COLO829 (cell line): ENCODE results near the gene UGT2A2.
"Not testable (repeated sequence)": the region's sequence is repeated elsewhere in the genome, so short reads cannot be mapped to it uniquely, and the experiment has no call there.

ENCODE experiments used
- DNase-seq: peaks from one replicate; pipeline ENCODE4 v3.0.0; 2012; ENCODE audit warnings: low spot score

Gene UGT2A2

DNA sequence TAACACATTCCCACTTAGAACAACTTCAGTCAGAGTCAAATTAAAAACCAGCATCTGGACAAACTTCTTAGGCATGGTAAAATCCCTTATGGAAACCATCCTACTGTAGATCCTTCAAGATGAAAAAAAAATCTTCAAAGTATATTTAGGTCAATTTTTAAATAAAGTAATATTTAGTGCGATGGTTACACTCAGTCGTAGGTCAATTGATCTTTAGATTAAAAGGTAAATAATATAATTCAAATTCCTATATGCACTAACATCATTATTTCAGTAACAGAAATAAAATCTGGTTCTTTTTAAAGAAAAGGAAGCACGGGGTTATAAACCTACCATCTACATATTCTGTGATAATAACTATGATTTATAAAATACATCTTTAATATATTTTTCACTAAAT, at the start of gene UGT2A2:
TSS of gene UGT2A2 (minus strand) at position 101 of the 400 bp plus-strand sequence. CDS start at position 99, 2 bp downstream.
- no peak for DNase-seq

DNA sequence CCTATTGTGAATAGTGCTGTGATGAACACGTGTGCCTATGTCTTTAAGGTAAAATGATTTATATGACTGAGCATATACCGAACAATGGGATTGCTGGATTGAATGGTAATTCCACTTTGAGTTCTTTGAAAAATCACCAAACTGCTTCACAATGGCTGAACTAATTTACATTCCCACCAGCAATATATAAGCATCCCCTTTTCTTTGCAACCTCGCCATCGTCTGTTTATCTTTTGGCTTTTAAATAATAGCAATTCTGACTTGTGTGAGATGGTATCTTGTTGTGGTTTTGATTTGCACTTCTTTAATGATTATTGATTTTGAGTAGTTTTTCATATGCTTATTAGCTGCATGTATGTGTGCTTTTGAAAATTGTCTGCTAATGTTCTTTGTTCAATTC, 45.4 kb upstream of the UGT2A2 start:
- no peak for DNase-seq

DNA sequence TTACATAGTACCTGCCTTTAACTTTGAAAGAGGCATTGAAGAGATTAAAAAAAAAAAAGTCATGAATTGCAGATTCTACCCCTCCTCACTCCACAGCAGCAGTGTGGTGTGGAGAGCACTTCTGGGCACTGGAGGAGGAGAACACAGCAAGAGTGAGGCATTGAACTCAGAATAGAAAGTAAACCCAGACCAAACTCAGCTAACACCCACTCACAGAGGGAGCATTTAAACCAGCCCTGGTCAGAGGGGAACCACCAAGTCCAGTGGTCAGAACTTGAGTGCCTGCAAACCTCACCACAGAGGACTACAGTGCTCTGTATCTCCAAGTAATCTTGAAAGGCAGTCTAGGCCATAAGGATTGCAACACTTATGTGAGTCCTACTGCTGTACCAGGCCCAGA, 29.2 kb upstream of the UGT2A2 start:
- DNase-seq, result no peak

DNA sequence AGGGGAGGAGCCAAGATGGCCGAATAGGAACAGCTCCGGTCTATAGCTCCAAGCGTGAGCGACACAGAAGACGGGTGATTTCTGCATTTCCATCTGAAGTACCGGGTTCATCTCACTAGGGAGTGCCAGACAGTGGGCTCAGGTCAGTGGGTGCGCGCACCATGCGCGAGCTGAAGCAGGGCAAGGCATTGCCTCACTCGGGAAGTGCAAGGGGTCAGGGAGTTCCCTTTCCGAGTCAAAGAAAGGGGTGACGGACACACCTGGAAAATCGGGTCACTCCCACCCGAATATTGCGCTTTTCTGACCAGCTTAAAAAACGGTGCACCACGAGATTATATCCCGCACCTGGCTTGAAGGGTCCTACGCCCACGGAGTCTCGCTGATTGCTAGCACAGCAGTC, 24.6 kb upstream of the UGT2A2 start:
- not testable (repeated sequence) for DNase-seq

DNA sequence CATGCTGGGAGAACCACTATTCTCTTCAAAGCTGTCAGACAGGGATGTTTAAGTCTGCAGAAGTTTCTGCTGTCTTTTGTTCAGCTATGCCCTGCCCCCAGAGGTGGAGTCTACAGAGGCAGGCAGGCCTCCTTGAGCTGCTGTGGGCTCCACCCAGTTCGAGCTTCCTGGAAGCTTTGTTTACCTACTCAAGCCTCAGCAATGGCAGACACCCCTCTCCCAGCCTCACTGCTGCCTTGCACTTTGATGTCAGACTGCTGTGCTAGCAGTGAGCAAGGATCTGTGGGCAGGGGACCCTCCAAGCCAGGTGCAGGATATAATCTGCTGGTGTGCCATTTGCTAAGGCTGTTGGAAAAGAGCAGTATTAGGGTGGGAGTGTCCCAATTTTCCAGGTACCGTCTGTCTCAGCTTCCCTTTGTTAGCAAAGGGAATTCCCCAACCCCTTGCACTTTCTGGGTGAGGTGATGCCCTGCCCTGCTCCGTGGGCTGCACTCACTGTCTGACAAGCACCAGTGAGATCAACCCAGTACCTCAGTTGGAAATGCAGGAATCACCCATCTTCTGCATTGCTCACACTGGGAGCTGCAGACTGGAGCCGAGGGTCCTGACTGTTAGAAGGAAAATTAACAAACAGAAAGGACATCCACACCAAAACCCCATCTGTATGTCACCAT, 21.8 kb upstream of the UGT2A2 start:
- not testable (repeated sequence) for DNase-seq

DNA sequence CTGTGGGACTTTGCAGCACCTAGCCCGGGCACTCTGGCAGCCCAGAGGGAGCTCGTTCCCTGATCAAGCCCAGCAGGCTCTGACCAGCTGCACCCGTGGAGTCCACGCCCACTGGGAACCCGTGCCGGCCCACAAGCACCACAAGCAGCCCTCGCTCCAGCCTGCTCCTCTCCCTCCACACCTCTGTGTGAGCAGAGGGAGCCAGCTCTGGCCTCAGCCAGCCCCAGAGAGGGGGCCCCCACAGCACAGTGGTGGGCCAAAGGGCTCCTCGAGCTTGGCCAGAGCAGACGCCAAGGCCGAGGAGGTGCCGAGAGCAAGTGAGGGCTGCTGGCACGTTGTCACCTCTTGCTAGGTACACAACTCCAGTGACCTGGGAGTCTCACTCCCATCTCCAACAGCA, 18.7 kb upstream of the UGT2A2 start:
- no peak for DNase-seq

- DNase-seq, result no peak
These were observed 17.3 kb upstream of the UGT2A2 start for GRCh38 chr4:69656653-69657158.

- DNase-seq, result no peak
These were observed 13.7 kb upstream of the UGT2A2 start, which contains the start of gene UGT2A1 for GRCh38 chr4:69653147-69653546. UGT2A1 (minus strand) TSS chr4:69653247; CDS start chr4:69647644, 5,603 bp downstream.

- no peak for DNase-seq
These were observed 11.4 kb upstream of the UGT2A2 start for GRCh38 chr4:69650872-69651271.

- DNase-seq, result no peak
These were observed 10.2 kb upstream of the UGT2A2 start for GRCh38 chr4:69649629-69650028.

DNA sequence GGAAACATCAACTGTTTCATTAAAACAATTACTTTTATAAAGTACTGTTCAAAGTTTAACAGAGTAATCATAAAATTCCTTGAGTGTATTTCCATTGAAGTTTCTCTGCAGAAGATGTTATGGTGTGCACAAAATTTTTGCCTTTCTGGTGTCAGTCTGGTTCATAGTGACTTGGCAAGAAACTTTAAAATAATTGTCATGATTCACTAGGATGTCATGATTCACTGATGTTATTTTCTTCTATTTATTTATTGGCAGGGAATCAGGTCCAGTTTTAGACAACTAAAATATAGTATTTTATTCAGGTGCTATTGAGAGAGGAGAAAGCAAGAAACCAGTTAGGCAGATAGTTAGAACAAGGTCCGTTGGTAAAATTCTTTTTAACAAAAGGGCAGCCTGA, 9.8 kb upstream of the UGT2A2 start:
- no peak for DNase-seq

GRCh38 chr4:69642961-69643360, 3.5 kb upstream of the UGT2A2 start:
- peak; percentile 7 for DNase-seq

GRCh38 chr4:69640289-69640688, 847 bp upstream of the UGT2A2 start:
- no peak for DNase-seq

DNA sequence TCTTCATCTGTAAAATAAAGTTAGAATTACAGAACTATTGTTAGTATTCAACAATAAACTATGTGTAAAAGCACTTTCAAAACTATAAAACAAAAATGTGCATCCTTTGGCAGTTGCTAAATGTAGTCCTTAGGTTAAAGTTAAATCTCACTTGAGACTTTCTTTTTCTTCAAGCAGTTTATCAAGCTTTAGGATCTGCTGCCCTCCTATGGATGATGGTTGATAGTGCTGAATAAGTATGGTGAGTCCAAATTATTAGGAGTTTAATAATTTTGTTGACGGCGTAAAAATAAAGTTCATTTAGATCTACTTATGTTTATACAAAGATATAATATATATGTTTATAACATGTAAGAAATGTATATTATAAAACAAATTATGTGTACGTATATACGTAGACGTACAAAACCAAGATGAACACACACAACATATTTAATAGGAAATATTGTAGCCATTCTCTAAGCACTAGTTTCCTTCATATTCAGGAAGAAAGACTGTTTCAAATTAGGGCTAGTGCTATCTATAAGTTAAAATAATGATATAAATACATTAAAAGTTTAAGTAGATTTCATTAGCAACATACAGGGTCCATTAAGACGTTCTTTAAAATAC, 22.3 kb downstream of the UGT2A2 start:
- peak; percentile 56 for DNase-seq

DNA sequence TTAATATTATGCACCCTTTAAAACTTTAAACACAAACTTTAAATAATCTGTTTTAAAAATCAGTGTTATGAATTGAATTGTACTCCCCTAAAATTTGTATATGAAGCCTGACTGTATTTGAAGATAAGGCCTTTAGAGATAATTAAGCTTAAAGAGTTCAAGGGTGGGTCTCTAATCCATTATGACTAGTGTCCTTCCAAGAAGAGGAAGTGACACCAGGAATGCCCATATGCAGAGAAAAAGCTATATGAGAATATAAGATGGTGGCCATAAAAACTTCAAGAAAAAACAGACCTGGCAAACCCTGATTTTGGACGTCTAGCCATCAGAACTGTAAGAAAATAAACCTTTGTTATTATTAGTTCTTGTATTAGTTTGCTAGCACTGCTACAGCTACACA, 29.0 kb downstream of the UGT2A2 start:
- no peak for DNase-seq

GRCh38 chr4:69601065-69601464, 38.4 kb downstream of the UGT2A2 start:
- no peak for DNase-seq

- no peak for DNase-seq
These were observed 39.4 kb downstream of the UGT2A2 start for GRCh38 chr4:69600013-69600412.

GRCh38 chr4:69594382-69594781, 45.1 kb downstream of the UGT2A2 start:
- no peak for DNase-seq

- DNase-seq, result no peak
These were observed 48.1 kb downstream of the UGT2A2 start for GRCh38 chr4:69591364-69591763.

DNA sequence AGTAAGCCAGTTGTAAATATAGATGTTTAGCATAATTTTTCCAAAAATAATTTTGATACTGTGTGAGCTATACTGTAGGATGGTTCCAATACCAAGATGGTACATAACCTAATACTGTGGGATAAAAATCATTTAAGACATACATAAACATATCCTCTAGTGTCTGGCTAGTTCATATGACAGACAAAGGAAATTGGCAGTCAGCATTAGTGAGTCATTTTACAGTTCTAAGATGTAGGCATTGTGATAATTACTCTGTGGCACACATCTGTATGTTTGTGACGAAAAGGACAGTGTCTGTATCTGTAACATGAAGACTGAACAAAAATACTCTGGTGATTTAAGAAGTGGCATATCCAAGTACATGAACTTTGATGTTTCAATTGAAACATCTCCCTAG, 49.6 kb downstream of the UGT2A2 start:
- DNase-seq, result no peak

GRCh38 chr4:69584135-69584534, 55.3 kb downstream of the UGT2A2 start:
- DNase-seq, result no peak

- DNase-seq, result no peak
These were observed 55.9 kb downstream of the UGT2A2 start for GRCh38 chr4:69583543-69583942.

DNA sequence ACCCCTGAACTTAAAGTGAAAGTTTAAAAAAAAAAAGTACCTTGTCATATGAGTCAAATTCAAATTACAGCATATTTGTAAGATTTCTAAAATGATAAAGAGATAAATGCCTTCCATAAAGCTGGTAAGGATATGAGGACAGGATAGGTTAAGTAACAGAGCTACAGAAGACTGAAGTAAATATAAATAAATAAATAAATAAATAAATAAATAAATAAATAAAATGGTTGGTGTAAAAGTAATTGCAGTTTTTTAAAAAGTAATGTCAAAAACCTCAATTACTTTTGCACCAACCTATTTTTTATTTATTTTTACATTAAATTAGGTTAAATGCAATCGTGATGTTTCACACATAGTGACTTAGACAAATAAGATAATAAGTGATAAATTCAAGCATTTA, 62.2 kb downstream of the UGT2A2 start:
- DNase-seq, result no peak
